H1 (cell line): ENCODE results near the gene OR7A10. TPM values are rescaled to one million over a fixed set of nuclear protein-coding genes. Genes with fewer than 3 reads are reported as not detected.

Source experiments
- CTCF ChIA-PET: fragments of 300-600 bp; sonication (Branson Sonifier 250); formaldehyde crosslinking; loops from one replicate; lab custom pipeline; 2021; ENCODE audit not compliant: partially characterized antibody; lab: Charles Lee
- POLR2A ChIA-PET: fragments of 300-600 bp; sonication (Branson Sonifier 250); formaldehyde crosslinking; loops from one replicate; lab custom pipeline; 2021; ENCODE audit warnings: inconsistent platforms; ENCODE audit not compliant: partially characterized antibody; lab: Charles Lee
- DNase-seq, 2 experiments: peaks; one replicate each; pipeline versions ENCODE4 v3.0.0 to v3.0.0-alpha.2; 2010 to 2022; ENCODE audit warnings: low spot score in 2 of 2, low read depth in 1 of 2, mixed read lengths in 1 of 2
- FAIRE-seq: peaks from 2 replicates; lab custom pipeline; 2011; peaks lifted over from hg19 to GRCh38; lab: Jason Lieb, UNC
- H2AFZ ChIP-seq: 2 replicates; pipeline ENCODE4 v1.8.1; 2012; ENCODE audit warnings: low read length, inconsistent platforms
- H2AK5ac ChIP-seq: 2 replicates; pipeline ENCODE4 v1.6.1; 2013; ENCODE audit warnings: low read depth, low read length
- H2BK120ac ChIP-seq: replicated peaks from 2 replicates; pipeline ENCODE3; 2013; ENCODE audit warnings: low read depth, low read length, inconsistent platforms
- H2BK12ac ChIP-seq: 2 replicates; pipeline ENCODE4 v1.6.1; 2013; ENCODE audit warnings: low read depth, low read length
- H2BK15ac ChIP-seq: 2 replicates; pipeline ENCODE4 v1.6.1; 2013; ENCODE audit warnings: low read length
- H2BK20ac ChIP-seq: 2 replicates; pipeline ENCODE4 v1.6.1; 2013; ENCODE audit warnings: low read length
- H2BK5ac ChIP-seq: 2 replicates; pipeline ENCODE4 v1.6.1; 2013; ENCODE audit warnings: low read depth, low read length
- H3K14ac ChIP-seq: 2 replicates; pipeline ENCODE4 v1.6.1; 2013; ENCODE audit warnings: inconsistent platforms; ENCODE audit not compliant: insufficient read length
- H3K18ac ChIP-seq: 2 replicates; pipeline ENCODE4 v1.6.1; 2013; ENCODE audit warnings: low read length; ENCODE audit errors: extremely low read depth
- H3K23ac ChIP-seq: 2 replicates; pipeline ENCODE4 v1.6.1; 2013; ENCODE audit warnings: inconsistent platforms; ENCODE audit not compliant: insufficient read length
- H3K23me2 ChIP-seq: 2 replicates; pipeline ENCODE4 v1.6.1; 2013; ENCODE audit warnings: low read depth, low read length
- H3K27ac ChIP-seq: 2 replicates; pipeline ENCODE4 v1.6.1; 2011; ENCODE audit warnings: low read depth, low read length, inconsistent platforms
- H3K27me3 ChIP-seq, 4 experiments: replicated peaks in 1 of 4; 1 replicate in 1 of 4; 2 replicates in 3 of 4; pipeline versions ENCODE4 v1.6.1 to v1.8.1; 2011 to 2013; ENCODE audit warnings: low read length in 3 of 4, mild to moderate bottlenecking in 3 of 4, inconsistent platforms in 2 of 4, mixed read lengths in 2 of 4, moderate library complexity in 1 of 4; ENCODE audit not compliant: control insufficient read depth in 3 of 4, insufficient read depth in 3 of 4; ENCODE audit errors: extremely low read depth in 1 of 4
- H3K36me3 ChIP-seq, 4 experiments: 2 replicates each; pipeline versions ENCODE4 v1.6.1 to v1.8.1; 2011 to 2013; ENCODE audit warnings: mild to moderate bottlenecking in 4 of 4, low read length in 3 of 4, moderate library complexity in 2 of 4, control low read depth in 1 of 4, inconsistent platforms in 1 of 4; ENCODE audit not compliant: insufficient read depth in 4 of 4, control insufficient read depth in 2 of 4
- H3K4ac ChIP-seq: replicated peaks from 2 replicates; pipeline ENCODE3; 2013; ENCODE audit warnings: low read length, low read depth, mixed read lengths, inconsistent platforms; ENCODE audit not compliant: insufficient read length
- H3K4me1 ChIP-seq, 4 experiments: replicated peaks in 1 of 4; 1 replicate in 1 of 4; 2 replicates in 3 of 4; pipeline versions ENCODE4 v1.6.1 to v1.8.1; 2011 to 2013; ENCODE audit warnings: low read length in 3 of 4, inconsistent platforms in 2 of 4, mixed read lengths in 1 of 4; ENCODE audit not compliant: insufficient read depth in 4 of 4, control insufficient read depth in 3 of 4
- H3K4me2 ChIP-seq, 2 experiments: 2 replicates each; pipeline versions ENCODE4 v1.6.1 to v1.8.1; 2011 to 2013; ENCODE audit warnings: low read depth in 2 of 2, low read length in 2 of 2, control low read depth in 1 of 2, inconsistent platforms in 1 of 2, mild to moderate bottlenecking in 1 of 2; ENCODE audit not compliant: insufficient read depth in 1 of 2
- H3K4me3 ChIP-seq, 4 experiments: fragments of 200-600, 300-600 bp in 1 of 4; sonication (generic), shearing (Covaris generic), sonication (Bioruptor Twin) in 1 of 4; 2 replicates each; pipeline versions ENCODE4 v1.5.1 to v1.8.1; 2011 to 2016; ENCODE audit warnings: low read length in 4 of 4, low read depth in 3 of 4, control low read depth in 2 of 4, inconsistent platforms in 2 of 4, mild to moderate bottlenecking in 2 of 4, mixed read lengths in 1 of 4, moderate library complexity in 1 of 4; ENCODE audit not compliant: insufficient read depth in 2 of 4; ENCODE audit errors: extremely low read depth in 1 of 4
- H3K56ac ChIP-seq: replicated peaks from 2 replicates; pipeline ENCODE3; 2013; ENCODE audit warnings: low read depth, mild to moderate bottlenecking, mixed read lengths, low read length, inconsistent platforms; ENCODE audit not compliant: insufficient read length
- H3K79me1 ChIP-seq: 2 replicates; pipeline ENCODE4 v1.6.1; 2013; ENCODE audit warnings: low read depth, low read length, control low read depth
- H3K79me2 ChIP-seq, 2 experiments: 2 replicates each; pipeline versions ENCODE4 v1.6.1 to v1.8.1; 2012 to 2013; ENCODE audit warnings: low read length in 2 of 2, mild to moderate bottlenecking in 2 of 2, inconsistent platforms in 1 of 2; ENCODE audit not compliant: insufficient read depth in 2 of 2, control insufficient read depth in 1 of 2
- H3K9ac ChIP-seq, 4 experiments: replicated peaks in 1 of 4; 1 replicate in 1 of 4; 2 replicates in 3 of 4; pipeline versions ENCODE4 v1.6.1 to v1.8.1; 2011 to 2013; ENCODE audit warnings: low read depth in 3 of 4, low read length in 3 of 4, control low read depth in 2 of 4, mild to moderate bottlenecking in 2 of 4, moderate library complexity in 2 of 4, inconsistent platforms in 1 of 4; ENCODE audit errors: extremely low read depth in 1 of 4
- H3K9me3 ChIP-seq, 2 experiments: 2 replicates each; pipeline versions ENCODE4 v1.6.1 to v1.8.1; 2012 to 2013; ENCODE audit warnings: mild to moderate bottlenecking in 2 of 2, moderate library complexity in 2 of 2, control low read depth in 1 of 2, inconsistent platforms in 1 of 2, low read depth in 1 of 2, low read length in 1 of 2, mixed read lengths in 1 of 2; ENCODE audit not compliant: insufficient read depth in 2 of 2
- H4K20me1 ChIP-seq, 2 experiments: replicated peaks in 1 of 2; 2 replicates each; pipeline versions ENCODE3 to v1.8.1; 2011 to 2013; ENCODE audit warnings: inconsistent platforms in 2 of 2, low read length in 2 of 2, mild to moderate bottlenecking in 1 of 2; ENCODE audit not compliant: insufficient read depth in 2 of 2, control insufficient read depth in 1 of 2
- H4K5ac ChIP-seq: 2 replicates; pipeline ENCODE4 v1.6.1; 2013; ENCODE audit warnings: low read length, low read depth, mixed read lengths, inconsistent platforms; ENCODE audit not compliant: insufficient read length
- H4K8ac ChIP-seq: 2 replicates; pipeline ENCODE4 v1.8.0; 2013; ENCODE audit warnings: mild to moderate bottlenecking, moderate library complexity, low read length, inconsistent platforms; ENCODE audit not compliant: insufficient read depth; ENCODE audit errors: extremely low read depth
- H4K91ac ChIP-seq: replicated peaks from 2 replicates; pipeline ENCODE3; 2013; ENCODE audit warnings: low read length, mixed read lengths, inconsistent platforms; ENCODE audit not compliant: insufficient read length
- ASH2L ChIP-seq: fragments of 200-600, 300-600 bp; sonication (generic); IDR thresholded peaks from one replicate; pipeline ENCODE4 v1.7.1; 2017; ENCODE audit warnings: low read length
- CREB1 ChIP-seq: IDR thresholded peaks from 2 replicates; pipeline ENCODE4 v1.6.1; 2012; ENCODE audit warnings: inconsistent platforms
- CTBP2 ChIP-seq: IDR thresholded peaks from 2 replicates; pipeline ENCODE4 v1.7.0; 2011; ENCODE audit warnings: borderline replicate concordance, mild to moderate bottlenecking, moderate library complexity, mixed read lengths, low read length; ENCODE audit not compliant: insufficient read depth, insufficient read length
- EP300 ChIP-seq, 2 experiments: IDR thresholded peaks; 1 replicate in 1 of 2; 2 replicates in 1 of 2; pipeline ENCODE4 v1.6.1; 2011 to 2012; ENCODE audit warnings: low read depth in 2 of 2, low read length in 2 of 2, mild to moderate bottlenecking in 2 of 2, borderline replicate concordance in 1 of 2, inconsistent platforms in 1 of 2, moderate library complexity in 1 of 2
- MAFK ChIP-seq: IDR thresholded peaks from 2 replicates; pipeline ENCODE4 v1.6.1; 2012; ENCODE audit warnings: low read depth, mild to moderate bottlenecking, improper control_type of control experiment, low read length
- RAD21 ChIP-seq, 2 experiments: IDR thresholded peaks in 1 of 2; conservative IDR thresholded peaks in 1 of 2; 2 replicates each; pipeline ENCODE4 v1.6.1; 2011; ENCODE audit warnings: low read depth in 2 of 2, low read length in 2 of 2, improper control_type of control experiment in 1 of 2, inconsistent platforms in 1 of 2, mild to moderate bottlenecking in 1 of 2, moderate library complexity in 1 of 2
- RFX5 ChIP-seq: IDR thresholded peaks from 2 replicates; pipeline ENCODE4 v1.6.1; 2011; ENCODE audit warnings: low read depth, low read length, improper control_type of control experiment, borderline replicate concordance
- SP2 ChIP-seq: IDR thresholded peaks from 2 replicates; pipeline ENCODE4 v1.6.1; 2012; ENCODE audit warnings: mild to moderate bottlenecking, low read length, inconsistent platforms
- SRF ChIP-seq: IDR thresholded peaks from 2 replicates; pipeline ENCODE4 v1.6.1; 2011; ENCODE audit warnings: mild to moderate bottlenecking, low read depth, low read length, moderate library complexity
- TBP ChIP-seq: IDR thresholded peaks from 2 replicates; pipeline ENCODE4 v1.6.1; 2011; ENCODE audit warnings: low read depth, low read length, improper control_type of control experiment
- TEAD4 ChIP-seq: IDR thresholded peaks from 2 replicates; pipeline ENCODE4 v1.6.1; 2012; ENCODE audit warnings: low read depth, low read length, inconsistent platforms, mixed read lengths
- WGBS, 2 experiments: shearing (Covaris generic) in 1 of 2; methylation state at CpG; one replicate each; pipeline versions ENCODE4 v1.1.6 to v1.1.7; 2013 to 2015; ENCODE audit warnings: low lambda C conversion rate in 2 of 2, mixed read lengths in 2 of 2, inconsistent platforms in 1 of 2, low coverage in 1 of 2, missing lambda C conversion rate in 1 of 2; ENCODE audit not compliant: insufficient replicate concordance in 2 of 2, insufficient coverage in 1 of 2, insufficient read length in 1 of 2; ENCODE audit errors: extremely low coverage in 1 of 2, missing lambda C conversion rate in 1 of 2; 5-methylcytosine and 5-hydroxymethylcytosine counted together
- polyA plus RNA-seq, 7 experiments: library from polyadenylated mRNA; depleted of rRNA in 3 of 7; stranded (reverse) in 5 of 7; unstranded in 2 of 7; fragments of >200 nt in 5 of 7; fragments of 200-250 nt in 2 of 7; gene quantifications; 1 replicate in 5 of 7; 2 replicates in 1 of 7; 4 replicates in 1 of 7; pipeline versions ENCODE4 v1.2.1 to v1.2.3, GENCODE V29; 2011 to 2013; ENCODE audit warnings: missing spikeins in 2 of 7, mixed read lengths in 2 of 7
- total RNA-seq: library from RNA; stranded (reverse); fragmentation: NEBNext Ultra II Directional; extraction: Animal tissue kit (Norgen Biotek cat#: 25700); gene quantifications from 2 replicates; pipeline ENCODE4 v1.2.1, GENCODE V29; 2021
- TF ChIP-seq, protein P1 (sequence below): IDR thresholded peaks from 2 replicates; pipeline ENCODE4 v1.6.1; 2011; ENCODE audit warnings: low read depth, mild to moderate bottlenecking, low read length; ENCODE audit not compliant: insufficient read depth

OR7A10 gene
- total and polyA plus RNA-seq, 2 of the 8 experiments (the other 6 are each of a cell fraction or from before 2014, with no cell fraction given): not detected

DNA sequence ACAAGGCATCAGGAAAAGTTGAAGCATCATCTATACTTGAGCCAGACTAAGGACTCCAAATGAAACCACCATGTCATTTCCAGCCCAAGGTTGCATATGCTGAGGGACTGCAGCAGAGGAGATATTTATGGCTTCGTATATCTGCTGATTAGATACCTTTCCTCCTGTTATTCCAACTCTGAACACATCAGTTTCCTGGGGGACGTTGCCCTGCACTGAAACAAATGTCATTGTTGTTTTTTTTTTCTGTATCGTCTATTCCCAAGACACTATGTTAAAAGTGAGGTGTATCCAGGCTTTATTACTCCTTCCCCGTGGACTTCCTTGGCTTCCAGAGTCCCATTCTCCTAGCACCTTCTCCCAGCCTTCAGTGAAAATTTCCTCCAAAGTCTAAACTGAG, 37.3 kb upstream of the OR7A10 start, which contains the start of gene OR7A17:
Gene OR7A17, minus strand, starts transcription at position 101 of the 400 bp plus-strand sequence. CDS start 4,777 bp downstream, outside the sequence.
- Histone ChIP-seq H4K5ac (no peak within 1 kb of the TSS), H3K23me2 (no peaks in the 10 kb centered on the region), H3K4ac (no peak within 1 kb of the TSS), H2BK15ac (no peak within 1 kb of the TSS), H3K14ac (no peak within 1 kb of the TSS), H3K79me2 (no peaks in the 10 kb centered on the region), H3K27ac (no peak within 1 kb of the TSS), H3K36me3 (no peaks in the 10 kb centered on the region), H3K23ac (no peak within 1 kb of the TSS), H3K79me1 (no peaks in the 10 kb centered on the region), H3K18ac (no peak within 1 kb of the TSS), H4K91ac (no peak within 1 kb of the TSS), H3K4me3 (no peak within 1 kb of the TSS), H3K4me2 (no peak within 1 kb of the TSS), H2AFZ (no peak within 1 kb of the TSS), H3K4me1 (no peaks in the 10 kb centered on the region), H3K9ac (no peak within 1 kb of the TSS), H3K9me3 (peaks cover 35 to 36% of the 10 kb centered on the region in 2 experiments), H4K8ac (no peak within 1 kb of the TSS), H4K20me1 (no peaks in the 10 kb centered on the region), H2BK12ac (no peak within 1 kb of the TSS), H2BK120ac (no peak within 1 kb of the TSS), H3K27me3 (no peaks in the 10 kb centered on the region), H2BK20ac (no peak within 1 kb of the TSS), H2AK5ac (no peak within 1 kb of the TSS), H3K56ac (no peak within 1 kb of the TSS), H2BK5ac (no peak within 1 kb of the TSS)
- POLR2A ChIA-PET: no interaction called here
- FAIRE-seq (no peak), DNase-seq (no peak)
- TF ChIP-seq MAFK: no peak
- no peak for TF ChIP-seq TBP
- no peak for TF ChIP-seq SP2
- no peak for TF ChIP-seq RAD21 (IDR thresholded peaks at IDR 0.05 in 1 of 2, conservative IDR thresholded peaks at IDR 0.05 in 1 of 2; ENCODE audit: low read depth in 2 of 2, low read length in 2 of 2)
- TF ChIP-seq CREB1: no peak
- no peak for TF ChIP-seq TEAD4
- no peak for TF ChIP-seq EP300 (IDR thresholded peaks at IDR 0.05; ENCODE audit: borderline replicate concordance in 1 of 2, low read depth in 2 of 2, low read length in 2 of 2)
- no peak for TF ChIP-seq RFX5
- TF ChIP-seq, protein P1, sequence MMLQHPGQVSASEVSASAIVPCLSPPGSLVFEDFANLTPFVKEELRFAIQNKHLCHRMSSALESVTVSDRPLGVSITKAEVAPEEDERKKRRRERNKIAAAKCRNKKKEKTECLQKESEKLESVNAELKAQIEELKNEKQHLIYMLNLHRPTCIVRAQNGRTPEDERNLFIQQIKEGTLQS: no peak
- no peak for TF ChIP-seq ASH2L
- no peak for TF ChIP-seq SRF
- TF ChIP-seq CTBP2: no peak
- CTCF ChIA-PET: no interaction called here
- WGBS, 2 experiments: 54% methylated on average over 4 of the region's 4 CpGs; no CpG with 5 or more reads in 1 of the 2 experiments
